LNCaP clone FGC (cell line): ENCODE data around the gene ADCY5.

Experiments used
- DNase-seq: peaks from one replicate; pipeline ENCODE4 v3.0.0-alpha.2; 2011; ENCODE audit warnings: low read depth
- H3K4me3 ChIP-seq: 2 replicates; pipeline ENCODE4 v1.5.1; 2011; ENCODE audit warnings: mild to moderate bottlenecking, low read depth, low read length, control low read depth
- CTCF ChIP-seq: IDR thresholded peaks from 2 replicates; pipeline ENCODE4 v1.5.1; 2012; ENCODE audit warnings: mild to moderate bottlenecking; ENCODE audit not compliant: control insufficient read depth, insufficient read depth; ENCODE audit errors: extremely low read depth

The ADCY5 gene

DNA sequence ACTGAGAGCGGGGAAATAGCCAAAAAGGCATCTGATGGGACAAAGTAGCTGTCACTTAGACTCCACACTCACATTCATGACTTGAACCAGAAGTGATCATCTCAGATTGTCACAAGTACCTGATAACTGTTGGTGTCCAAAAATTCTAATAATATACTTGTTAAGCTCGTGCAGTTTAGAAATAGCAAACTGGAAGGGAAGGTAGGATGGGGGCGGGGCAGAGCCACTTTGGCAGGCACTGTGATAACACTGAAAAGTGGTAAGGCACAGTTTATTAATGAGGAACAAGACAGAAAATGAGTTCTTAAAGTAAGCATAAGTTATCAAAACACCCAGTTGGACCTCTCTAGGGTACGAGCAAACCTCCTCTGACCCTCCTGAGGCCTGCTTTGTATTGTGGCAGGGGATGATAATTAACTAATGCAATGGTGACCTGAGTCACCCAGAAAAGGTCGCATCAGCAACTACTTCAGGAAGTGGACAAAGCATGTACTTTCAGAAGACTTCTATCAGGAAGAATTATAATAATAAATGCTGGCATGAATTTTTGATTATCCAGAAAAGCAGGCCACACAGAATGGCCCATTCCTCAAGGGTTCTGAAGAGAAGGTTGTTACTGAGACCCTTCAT lies 54.4 kb downstream of the ADCY5 start:
- DNase-seq: no peak
- no peak overlapping the region for H3K4me3 ChIP-seq
- no peak for TF ChIP-seq CTCF

DNA sequence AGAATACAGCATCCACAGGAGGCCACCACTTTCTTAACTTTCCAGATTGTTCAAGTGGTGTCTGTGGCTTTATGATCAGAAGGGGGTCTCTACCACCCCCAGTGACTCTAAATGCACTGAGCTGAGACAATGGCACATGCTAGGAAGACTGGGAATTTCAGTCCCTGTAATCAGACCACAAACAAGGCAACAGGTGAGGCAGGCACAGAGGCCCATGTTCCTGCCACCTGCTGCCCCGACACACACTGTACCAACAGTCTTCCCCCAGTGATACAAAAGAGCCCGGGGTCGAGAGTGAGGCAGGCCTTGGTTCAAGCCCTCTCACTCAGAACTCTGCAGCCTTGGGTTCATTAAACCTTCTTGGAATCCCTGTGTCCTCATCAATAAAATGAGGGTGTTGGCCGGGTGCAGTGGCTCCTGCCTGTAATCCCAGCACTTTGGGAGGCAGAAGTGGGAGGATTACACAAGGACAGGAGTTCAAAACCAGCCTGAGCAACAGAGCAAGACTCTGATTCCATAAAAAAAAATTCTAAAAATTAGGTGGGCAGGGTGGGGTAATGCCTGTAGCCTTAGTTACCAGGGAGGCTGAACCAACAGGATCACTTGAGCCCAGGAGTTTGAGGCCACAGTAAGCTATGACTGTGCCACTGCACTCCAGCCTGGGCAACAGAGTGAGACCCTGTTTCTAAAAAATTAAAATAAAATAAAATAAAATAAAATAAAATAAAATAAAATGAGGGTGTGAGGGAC lies 55.8 kb downstream of the ADCY5 start:
- DNase-seq: no peak
- H3K4me3 ChIP-seq: no peak overlapping the region
- no peak for TF ChIP-seq CTCF

DNA sequence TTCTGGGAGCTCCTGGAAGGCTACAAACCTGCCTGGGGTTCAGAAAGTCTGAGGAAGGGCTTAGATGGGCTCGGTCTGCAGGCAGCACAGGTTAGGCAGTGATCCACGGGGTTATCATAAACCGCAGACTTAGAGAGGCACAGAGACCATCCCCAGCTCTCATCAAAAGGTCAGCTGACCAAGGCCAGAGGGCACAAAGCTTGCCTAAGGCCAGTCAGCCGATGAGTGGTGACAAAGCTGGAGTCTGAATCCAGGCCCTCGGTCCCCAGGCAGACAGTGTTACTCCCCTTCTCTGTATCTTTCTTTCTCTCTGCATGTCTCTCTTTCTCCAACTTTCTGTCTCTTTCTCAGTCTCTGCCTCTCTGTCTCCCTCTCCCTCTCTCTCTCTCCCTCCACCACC lies 56.5 kb downstream of the ADCY5 start:
- no peak for TF ChIP-seq CTCF
- H3K4me3 ChIP-seq: no peak overlapping the region
- DNase-seq: no peak

DNA sequence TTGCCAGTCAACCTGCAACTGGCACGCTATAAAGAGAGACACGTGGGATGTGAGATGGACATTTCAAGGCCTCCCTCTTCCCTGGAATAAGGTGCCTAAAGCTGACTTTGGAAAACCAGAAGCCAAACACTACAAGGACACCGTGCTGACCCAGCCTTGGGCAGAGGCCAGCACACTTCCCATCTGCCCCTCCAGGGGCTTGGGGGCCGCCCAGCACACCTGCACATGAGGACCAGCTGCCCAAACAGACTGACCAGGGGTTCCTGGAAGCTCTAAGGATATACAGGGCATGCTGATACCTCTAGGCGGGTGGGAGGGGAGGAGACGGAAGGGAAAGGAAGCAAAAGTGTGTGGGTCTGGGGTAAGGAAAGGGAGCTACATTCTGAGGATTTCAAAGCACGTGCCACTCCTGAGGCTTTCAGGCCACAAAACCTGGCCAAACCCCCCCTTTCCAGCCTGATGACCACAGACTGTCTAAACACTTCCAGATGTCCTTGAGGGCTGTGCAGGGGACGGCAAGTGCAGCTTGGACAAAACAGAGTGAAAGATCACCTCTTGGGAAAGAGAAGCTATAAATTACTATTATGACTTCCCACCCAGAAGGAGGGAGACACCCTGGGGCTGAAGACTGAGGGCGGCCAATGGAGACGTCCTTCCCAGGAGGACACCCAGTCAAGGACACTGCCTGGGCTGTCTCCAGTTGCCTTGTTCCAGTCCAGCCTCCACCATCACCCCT lies 57.9 kb downstream of the ADCY5 start:
- no peak for TF ChIP-seq CTCF
- H3K4me3 ChIP-seq: no peak overlapping the region
- no peak for DNase-seq

DNA sequence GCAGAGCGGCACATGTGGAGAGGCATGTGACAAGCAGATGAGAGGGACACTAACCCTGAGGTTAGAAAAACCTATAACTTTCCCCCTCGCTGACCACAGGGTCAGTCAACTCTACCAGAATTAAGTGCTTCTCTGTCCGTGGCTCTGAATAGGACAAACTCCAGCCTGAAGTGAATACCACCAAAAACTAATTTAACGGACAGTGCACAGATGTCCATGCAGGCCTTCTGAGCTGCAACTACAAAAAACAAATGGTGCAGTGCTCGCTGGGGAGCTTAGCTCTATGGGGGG lies 59.3 kb downstream of the ADCY5 start:
- no peak overlapping the region for H3K4me3 ChIP-seq
- no peak for DNase-seq
- no peak for TF ChIP-seq CTCF

GRCh38 chr3:123388811-123389627 lies 59.9 kb downstream of the ADCY5 start:
- no peak for DNase-seq
- H3K4me3 ChIP-seq: no peak overlapping the region
- TF ChIP-seq CTCF: no peak
